Ramos (cell line): ENCODE measurements around the gene ZCCHC24.

Experiments
- in situ Hi-C: fragments of 300-500 bp; cut with MboI; formaldehyde crosslinking; loops from one replicate; pipeline ENCODE4 v1.14.3; 2022; ENCODE audit warnings: low sequenced_read_pairs; ENCODE audit not compliant: unreplicated experiment

Gene ZCCHC24

GRCh38 chr10:79434821-79435251 lies 10.6 kb downstream of the ZCCHC24 start:
- in situ Hi-C loops = no loop called here

GRCh38 chr10:79434223-79434687 lies 11.2 kb downstream of the ZCCHC24 start:
- in situ Hi-C loops = no loop called here

GRCh38 chr10:79433324-79434222 lies 11.9 kb downstream of the ZCCHC24 start:
- in situ Hi-C loops = no loop called here

- in situ Hi-C loops = no loop called here
Measured at GRCh38 chr10:79431891-79432831, 13.3 kb downstream of the ZCCHC24 start.

GRCh38 chr10:79431428-79431827 lies 14.0 kb downstream of the ZCCHC24 start:
- in situ Hi-C loops = no loop called here

GRCh38 chr10:79430936-79431335 lies 14.5 kb downstream of the ZCCHC24 start:
- in situ Hi-C loops = no loop called here

- in situ Hi-C loops = no loop called here
Measured at GRCh38 chr10:79430325-79430905, 15.0 kb downstream of the ZCCHC24 start.

GRCh38 chr10:79429751-79430150 lies 15.7 kb downstream of the ZCCHC24 start:
- in situ Hi-C loops = no loop called here

GRCh38 chr10:79427965-79428364 lies 17.5 kb downstream of the ZCCHC24 start:
- in situ Hi-C loops = no loop called here

GRCh38 chr10:79425074-79425532 lies 20.3 kb downstream of the ZCCHC24 start:
- in situ Hi-C loops = no loop called here

- in situ Hi-C loops = no loop called here
Measured at GRCh38 chr10:79424221-79425073, 21.0 kb downstream of the ZCCHC24 start.

- in situ Hi-C loops = no loop called here
Measured at GRCh38 chr10:79422178-79422892, 23.1 kb downstream of the ZCCHC24 start.

GRCh38 chr10:79420974-79421688 lies 24.3 kb downstream of the ZCCHC24 start:
- in situ Hi-C loops = no loop called here

- in situ Hi-C loops = no loop called here
Measured at GRCh38 chr10:79418886-79419595, 26.4 kb downstream of the ZCCHC24 start.

GRCh38 chr10:79418274-79418673 lies 27.1 kb downstream of the ZCCHC24 start:
- in situ Hi-C loops = no loop called here

GRCh38 chr10:79417731-79418130 lies 27.7 kb downstream of the ZCCHC24 start:
- in situ Hi-C loops = no loop called here

- in situ Hi-C loops = no loop called here
Measured at GRCh38 chr10:79417266-79417665, 28.2 kb downstream of the ZCCHC24 start.
